Rectal smooth muscle tissue (tissue), 1 donor: ENCODE measurements around the gene SPON1.
A peak's percentile ranks its signal among the peaks of the same experiment; 100 is the strongest.
"Not testable (repeated sequence)": the region's sequence is repeated elsewhere in the genome, so short reads cannot be mapped to it uniquely, and the experiment has no call there.

Source experiments
- H3K27ac ChIP-seq: one replicate; pipeline ENCODE4 v1.7.0; 2013; ENCODE audit warnings: low read depth, low read length, inconsistent platforms
- H3K27me3 ChIP-seq: one replicate; pipeline ENCODE4 v1.7.0; 2013; ENCODE audit warnings: low read length; ENCODE audit not compliant: control insufficient read depth, insufficient read depth
- H3K36me3 ChIP-seq: one replicate; pipeline ENCODE4 v1.7.0; 2013; ENCODE audit warnings: low read length; ENCODE audit not compliant: control insufficient read depth, insufficient read depth
- H3K4me1 ChIP-seq: one replicate; pipeline ENCODE4 v1.7.0; 2013; ENCODE audit warnings: low read length; ENCODE audit not compliant: control insufficient read depth, insufficient read depth
- H3K4me3 ChIP-seq: one replicate; pipeline ENCODE4 v1.7.0; 2013; ENCODE audit warnings: low read length
- H3K9ac ChIP-seq: one replicate; pipeline ENCODE4 v1.7.0; 2013; ENCODE audit warnings: low read length

Gene SPON1

GRCh38 chr11:13962562-13963168, at the start of gene SPON1:
Gene SPON1, plus strand, starts transcription at chr11:13962723. Its CDS starts 182 bp downstream, at chr11:13962905.
- Histone ChIP-seq H3K9ac (no peak within 1 kb of the TSS), H3K27me3 (peaks cover 7% of the 10 kb centered on the region), H3K36me3 (no peaks in the 10 kb centered on the region), H3K4me1 (no peaks in the 10 kb centered on the region), H3K4me3 (peak within 1 kb of the TSS; percentile 71), H3K27ac (peak within 1 kb of the TSS; percentile 47)

- no peak overlapping the region for H3K4me3 ChIP-seq
- no peaks in the 10 kb centered on the region for H3K4me1 ChIP-seq
- H3K27ac ChIP-seq = no peak overlapping the region
- no peak overlapping the region for H3K9ac ChIP-seq
- H3K36me3 ChIP-seq = no peaks in the 10 kb centered on the region
- H3K27me3 ChIP-seq = no peaks in the 10 kb centered on the region
Observed at GRCh38 chr11:13917264-13917663, 45.3 kb upstream of the SPON1 start.

GRCh38 chr11:13917904-13918303, 44.6 kb upstream of the SPON1 start:
- no peak overlapping the region for H3K27ac ChIP-seq
- no peaks in the 10 kb centered on the region for H3K27me3 ChIP-seq
- H3K9ac ChIP-seq = no peak overlapping the region
- no peak overlapping the region for H3K4me3 ChIP-seq
- H3K4me1 ChIP-seq = no peaks in the 10 kb centered on the region
- no peaks in the 10 kb centered on the region for H3K36me3 ChIP-seq

GRCh38 chr11:13920756-13921155, 41.8 kb upstream of the SPON1 start:
- Histone ChIP-seq H3K27ac (no peak overlapping the region), H3K36me3 (no peaks in the 10 kb centered on the region), H3K27me3 (no peaks in the 10 kb centered on the region), H3K9ac (no peak overlapping the region), H3K4me1 (no peaks in the 10 kb centered on the region), H3K4me3 (no peak overlapping the region)

- no peaks in the 10 kb centered on the region for H3K36me3 ChIP-seq
- H3K27me3 ChIP-seq = no peaks in the 10 kb centered on the region
- no peak overlapping the region for H3K27ac ChIP-seq
- H3K4me1 ChIP-seq = no peaks in the 10 kb centered on the region
- no peak overlapping the region for H3K9ac ChIP-seq
- H3K4me3 ChIP-seq = no peak overlapping the region
Observed at GRCh38 chr11:13921545-13921944, 41.0 kb upstream of the SPON1 start.

- Histone ChIP-seq H3K27ac (no peak overlapping the region), H3K4me1 (no peaks in the 10 kb centered on the region), H3K9ac (no peak overlapping the region), H3K4me3 (no peak overlapping the region), H3K27me3 (no peaks in the 10 kb centered on the region), H3K36me3 (no peaks in the 10 kb centered on the region)
Observed at GRCh38 chr11:13923182-13923581, 39.3 kb upstream of the SPON1 start.

- H3K36me3 ChIP-seq = no peaks in the 10 kb centered on the region
- no peaks in the 10 kb centered on the region for H3K27me3 ChIP-seq
- H3K9ac ChIP-seq = no peak overlapping the region
- no peaks in the 10 kb centered on the region for H3K4me1 ChIP-seq
- no peak overlapping the region for H3K27ac ChIP-seq
- H3K4me3 ChIP-seq = no peak overlapping the region
Observed at GRCh38 chr11:13923716-13924650, 38.5 kb upstream of the SPON1 start.

- no peak overlapping the region for H3K9ac ChIP-seq
- no peaks in the 10 kb centered on the region for H3K4me1 ChIP-seq
- H3K27ac ChIP-seq = no peak overlapping the region
- no peak overlapping the region for H3K4me3 ChIP-seq
- H3K36me3 ChIP-seq = no peaks in the 10 kb centered on the region
- no peaks in the 10 kb centered on the region for H3K27me3 ChIP-seq
Observed at GRCh38 chr11:13924801-13925327, 37.7 kb upstream of the SPON1 start.

- not testable (repeated sequence) for H3K4me3 ChIP-seq, H3K27ac ChIP-seq, H3K36me3 ChIP-seq, H3K9ac ChIP-seq, H3K27me3 ChIP-seq, H3K4me1 ChIP-seq
Observed at GRCh38 chr11:13926366-13926765, 36.2 kb upstream of the SPON1 start.

- Histone ChIP-seq H3K4me1 (no peaks in the 10 kb centered on the region), H3K9ac (no peak overlapping the region), H3K27me3 (no peaks in the 10 kb centered on the region), H3K27ac (no peak overlapping the region), H3K36me3 (no peaks in the 10 kb centered on the region), H3K4me3 (no peak overlapping the region)
Observed at GRCh38 chr11:13926981-13927380, 35.5 kb upstream of the SPON1 start.

GRCh38 chr11:13927481-13927880, 35.0 kb upstream of the SPON1 start:
- H3K36me3 ChIP-seq = no peaks in the 10 kb centered on the region
- H3K4me3 ChIP-seq = no peak overlapping the region
- H3K27ac ChIP-seq = no peak overlapping the region
- H3K4me1 ChIP-seq = no peaks in the 10 kb centered on the region
- H3K27me3 ChIP-seq = no peaks in the 10 kb centered on the region
- no peak overlapping the region for H3K9ac ChIP-seq

- Histone ChIP-seq H3K27me3 (no peaks in the 10 kb centered on the region), H3K4me1 (no peaks in the 10 kb centered on the region), H3K36me3 (no peaks in the 10 kb centered on the region), H3K9ac (no peak overlapping the region), H3K4me3 (no peak overlapping the region), H3K27ac (no peak overlapping the region)
Observed at GRCh38 chr11:13928566-13929251, 33.8 kb upstream of the SPON1 start.
